Activated naive CD4-positive, alpha-beta T cell treated with anti-CD3 and anti-CD28 coated beads for 36 hours (primary cell): Measurements from ENCODE around the gene PTPRN2. TPM values are rescaled to one million over a fixed set of nuclear protein-coding genes. Genes with fewer than 3 reads are reported as not detected.

Experiments
- CTCF ChIA-PET: fragments of 350-600 bp; sonication (Branson Sonifier 250); formaldehyde crosslinking; loops from one replicate; lab custom pipeline; 2021; ENCODE audit warnings: antibody characterized with exemption; lab: Charles Lee
- DNase-seq: peaks from one replicate; pipeline ENCODE4 v3.0.0-alpha.2; 2020
- H3K27ac Mint-ChIP-seq: one replicate; pipeline ENCODE4 v1.8.0; 2021; ENCODE audit warnings: mild to moderate bottlenecking, mixed read lengths
- H3K27me3 Mint-ChIP-seq: one replicate; pipeline ENCODE4 v1.8.0; 2021; ENCODE audit warnings: low read depth, mixed read lengths
- H3K36me3 Mint-ChIP-seq: one replicate; pipeline ENCODE4 v1.8.0; 2021; ENCODE audit warnings: low read depth, mixed read lengths
- H3K4me1 Mint-ChIP-seq: one replicate; pipeline ENCODE4 v1.8.0; 2021; ENCODE audit warnings: low read depth, mixed read lengths
- H3K4me3 Mint-ChIP-seq: one replicate; pipeline ENCODE4 v1.8.0; 2021; ENCODE audit warnings: mild to moderate bottlenecking, moderate library complexity, mixed read lengths
- H3K9me3 Mint-ChIP-seq: one replicate; pipeline ENCODE4 v1.8.0; 2021; ENCODE audit warnings: mixed read lengths
- intact Hi-C: fragments of 100-400 bp; cut with micrococcal nuclease; formaldehyde crosslinking; loops from one replicate; pipeline ENCODE4 v1.15.1; 2023
- total RNA-seq, 2 experiments: library from RNA; stranded (reverse); gene quantifications; one replicate each; pipeline ENCODE4 v1.2.3, GENCODE V29; 2021

Gene PTPRN2
- total RNA-seq, 2 experiments from 2014 or later = 0.54 to 0.62 TPM

DNA sequence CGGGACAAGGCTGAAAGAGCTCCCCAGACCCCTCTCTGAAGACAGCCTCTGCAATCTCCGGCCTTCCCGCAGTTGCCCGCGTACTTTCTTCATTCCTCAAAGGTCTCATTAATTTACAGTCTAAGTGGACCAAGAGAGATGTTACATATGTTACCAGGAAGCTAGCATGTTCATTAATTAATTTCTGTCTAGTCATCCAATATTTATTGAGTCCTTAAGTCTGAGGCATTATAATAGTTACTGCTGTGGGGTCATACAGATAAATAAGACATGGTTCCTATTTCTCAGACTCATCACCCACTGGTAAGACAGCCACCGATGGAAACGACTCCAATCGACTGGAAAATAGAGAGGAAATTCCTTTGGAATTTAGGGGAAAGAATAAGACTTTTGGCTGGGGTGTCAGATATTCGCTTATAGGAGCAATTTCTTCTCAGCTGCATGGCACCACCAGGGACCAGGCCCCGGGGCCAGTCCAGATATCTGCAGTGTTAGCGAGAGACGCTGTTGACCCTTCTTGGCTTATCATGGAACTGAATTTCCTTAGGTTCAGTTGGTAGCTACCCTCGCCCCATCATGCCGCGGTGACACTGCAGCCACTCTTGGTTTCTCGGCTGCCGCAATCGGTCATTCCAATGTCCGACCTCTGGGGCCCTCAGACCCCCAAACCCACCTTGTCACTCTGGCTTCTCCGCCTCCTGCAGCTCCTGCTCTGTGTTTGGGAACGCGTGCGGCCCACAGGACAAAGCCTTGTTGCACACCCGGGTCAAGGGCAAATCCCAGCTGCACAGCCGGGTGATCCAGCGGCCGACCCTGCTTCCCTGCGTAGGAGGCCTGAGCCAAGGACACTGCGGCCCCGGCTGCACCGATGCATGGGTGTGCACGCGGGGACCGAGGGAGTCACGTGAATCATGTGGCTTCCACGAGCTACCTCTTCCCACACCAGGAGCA lies 867.6 kb downstream of the PTPRN2 start:
- H3K36me3 Mint-ChIP-seq = no peaks in the 10 kb centered on the region
- CTCF ChIA-PET = no interaction called here
- no peaks in the 10 kb centered on the region for H3K9me3 Mint-ChIP-seq
- no peaks in the 10 kb centered on the region for H3K4me1 Mint-ChIP-seq
- peaks cover 4% of the 10 kb centered on the region for H3K27me3 Mint-ChIP-seq
- intact Hi-C loops = no loop called here
- DNase-seq = no peak
- no peak overlapping the region for H3K27ac Mint-ChIP-seq
- no peak overlapping the region for H3K4me3 Mint-ChIP-seq

DNA sequence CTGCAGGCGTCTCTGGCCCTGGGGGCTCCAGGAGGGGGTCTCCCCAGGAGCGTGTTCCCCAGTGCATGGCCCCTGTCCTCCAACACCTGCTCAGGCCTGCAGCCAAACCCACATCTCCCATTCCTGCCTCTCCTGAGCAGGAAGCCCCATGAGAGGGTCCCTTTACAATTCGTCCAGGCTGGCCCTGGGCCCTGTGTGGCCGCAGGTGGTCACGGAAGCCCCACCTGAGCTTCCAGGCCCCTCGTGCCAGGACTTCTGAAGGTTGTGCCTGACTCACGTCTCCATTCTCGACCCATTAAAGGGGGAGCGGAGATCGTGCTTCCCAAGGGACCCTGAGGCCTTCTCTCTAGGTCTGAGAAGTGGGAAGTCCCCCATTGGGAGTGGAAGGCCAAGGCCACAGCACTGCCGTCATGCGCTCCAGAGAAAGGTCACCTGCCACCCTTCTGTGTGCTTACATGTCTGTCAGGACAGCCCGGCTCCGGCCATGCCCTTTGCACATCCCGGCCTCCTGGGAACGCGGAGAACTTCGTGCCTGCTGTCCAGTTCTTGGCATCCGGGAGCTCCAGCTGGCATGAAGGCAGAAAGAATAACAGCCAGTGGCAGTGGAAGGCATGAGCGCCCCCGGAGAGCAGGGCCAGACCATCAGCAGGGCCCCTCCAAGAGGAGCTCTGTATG lies 868.5 kb downstream of the PTPRN2 start:
- Mint-ChIP-seq H3K27ac (no peak overlapping the region), H3K4me3 (no peak overlapping the region), H3K27me3 (peaks cover 4% of the 10 kb centered on the region), H3K4me1 (no peaks in the 10 kb centered on the region), H3K9me3 (no peaks in the 10 kb centered on the region), H3K36me3 (no peaks in the 10 kb centered on the region)
- DNase-seq = no peak
- CTCF ChIA-PET = no interaction called here
- intact Hi-C loops = no loop called here

DNA sequence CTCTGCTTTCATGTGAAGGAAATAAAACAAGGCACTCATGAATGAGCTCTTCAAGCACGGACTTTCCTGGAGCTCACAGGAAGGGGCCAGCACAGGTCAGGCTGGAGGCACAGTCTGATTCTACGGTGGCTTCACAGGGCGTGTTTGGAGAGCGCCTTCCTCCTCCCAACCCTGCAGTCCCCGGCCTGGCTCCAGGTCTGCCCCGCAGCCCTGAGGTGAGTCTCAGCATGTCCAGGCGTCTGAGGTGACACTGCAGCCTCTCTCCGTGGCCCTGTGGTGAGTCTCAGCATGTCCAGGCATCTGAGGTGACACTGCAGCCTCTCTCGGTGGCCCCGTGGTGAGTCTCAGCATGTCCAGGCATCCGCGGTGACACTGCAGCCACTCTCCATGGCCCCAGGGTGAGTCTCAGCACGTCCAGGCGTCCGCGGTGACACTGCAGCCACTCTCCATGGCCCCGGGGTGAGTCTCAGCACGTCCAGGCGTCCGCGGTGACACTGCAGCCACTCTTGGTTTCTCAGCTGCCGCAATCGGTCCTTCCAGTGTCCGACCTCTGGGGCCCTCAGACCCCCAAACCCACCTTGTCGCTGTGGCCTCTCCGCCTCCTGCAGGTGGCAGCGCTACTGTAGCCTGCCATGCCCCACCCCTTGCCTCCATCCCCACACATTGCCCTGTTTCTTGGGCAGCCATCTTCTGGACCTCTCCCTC lies 869.2 kb downstream of the PTPRN2 start:
- Mint-ChIP-seq H3K4me1 (no peaks in the 10 kb centered on the region), H3K36me3 (no peaks in the 10 kb centered on the region), H3K9me3 (no peaks in the 10 kb centered on the region), H3K27me3 (peaks cover 3% of the 10 kb centered on the region), H3K4me3 (no peak overlapping the region), H3K27ac (no peak overlapping the region)
- CTCF ChIA-PET = interaction anchor here (0.5 kb wide), 1 partner anchor 75 kb away, joined by 3 read pairs; no protein-coding TSS in a partner anchor
- DNase-seq = no peak
- intact Hi-C loops = no loop called here

DNA sequence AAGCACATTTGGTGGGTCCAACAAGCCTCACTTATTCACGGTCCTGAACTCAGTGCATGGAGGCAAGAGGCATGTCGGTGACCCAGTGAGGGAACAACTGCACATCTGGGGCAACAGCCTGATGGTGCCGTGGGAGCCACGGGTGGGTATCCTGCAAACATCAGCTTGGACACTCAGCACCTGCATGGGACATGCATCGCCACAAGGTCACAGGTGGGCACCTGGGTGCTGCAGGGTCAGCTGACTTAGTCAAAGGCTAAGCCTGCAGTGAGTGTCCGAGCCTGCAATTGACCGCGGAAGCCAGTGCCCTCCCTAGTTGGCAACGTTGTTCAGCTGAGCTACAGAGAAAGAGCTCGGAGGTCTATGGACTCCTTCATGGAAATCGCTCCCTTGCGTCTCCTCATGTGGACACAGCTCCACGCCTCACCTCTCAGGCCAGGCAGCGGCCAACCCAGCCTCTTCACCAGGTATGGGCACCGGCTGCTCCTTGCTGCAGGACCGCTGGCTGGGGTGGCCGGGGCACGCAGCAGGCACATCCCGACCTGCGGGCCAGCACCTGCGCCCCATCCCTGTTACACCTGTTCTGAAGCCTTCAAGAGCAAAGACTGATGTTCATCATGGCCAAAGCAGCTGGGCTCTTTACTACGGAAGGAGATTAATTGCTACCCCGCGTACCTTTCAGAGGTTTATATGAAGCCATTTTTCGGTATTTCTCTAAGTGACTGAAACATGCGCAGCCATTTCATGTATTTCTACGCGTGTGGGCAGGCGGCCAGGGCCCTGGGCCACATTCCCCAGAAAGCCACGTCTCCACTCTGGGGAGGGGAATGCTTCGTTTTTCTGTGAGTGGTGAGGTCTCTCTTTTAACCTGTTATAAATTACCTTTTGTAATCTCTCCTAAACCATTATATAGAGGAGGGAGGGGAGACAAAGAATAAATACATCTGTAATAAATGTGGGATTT lies 870.1 kb downstream of the PTPRN2 start:
- no peak for DNase-seq
- H3K4me1 Mint-ChIP-seq = no peaks in the 10 kb centered on the region
- no peak overlapping the region for H3K27ac Mint-ChIP-seq
- no peaks in the 10 kb centered on the region for H3K9me3 Mint-ChIP-seq
- H3K4me3 Mint-ChIP-seq = no peak overlapping the region
- intact Hi-C loops = no loop called here
- H3K27me3 Mint-ChIP-seq = no peaks in the 10 kb centered on the region
- no peaks in the 10 kb centered on the region for H3K36me3 Mint-ChIP-seq
- CTCF ChIA-PET = interaction anchor here (0.5 kb wide), 1 partner anchor 76 kb away, joined by 3 read pairs; no protein-coding TSS in a partner anchor

DNA sequence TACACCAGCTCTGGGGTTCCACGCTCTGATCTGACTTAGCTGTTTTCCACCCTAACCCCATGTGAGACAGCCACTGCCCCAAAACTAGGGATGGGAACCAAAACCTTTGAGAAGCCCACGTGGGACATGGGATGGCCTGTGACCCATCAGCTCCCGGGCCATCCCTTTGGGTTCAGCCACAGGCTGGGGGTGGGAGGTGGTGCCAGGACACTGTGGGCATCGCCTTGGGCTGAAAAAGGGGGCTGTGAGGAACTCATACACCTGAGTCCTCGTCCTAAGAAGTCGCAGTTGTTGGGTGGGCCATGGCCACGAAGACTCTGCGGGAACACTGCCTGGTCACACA lies 871.7 kb downstream of the PTPRN2 start:
- Mint-ChIP-seq H3K9me3 (no peaks in the 10 kb centered on the region), H3K4me1 (no peaks in the 10 kb centered on the region), H3K27ac (no peak overlapping the region), H3K36me3 (no peaks in the 10 kb centered on the region), H3K27me3 (no peaks in the 10 kb centered on the region), H3K4me3 (no peak overlapping the region)
- intact Hi-C loops = loop anchor here (1.0 kb wide), 1 partner anchor 283 kb away; no protein-coding TSS in a partner anchor
- CTCF ChIA-PET = no interaction called here
- DNase-seq = no peak

DNA sequence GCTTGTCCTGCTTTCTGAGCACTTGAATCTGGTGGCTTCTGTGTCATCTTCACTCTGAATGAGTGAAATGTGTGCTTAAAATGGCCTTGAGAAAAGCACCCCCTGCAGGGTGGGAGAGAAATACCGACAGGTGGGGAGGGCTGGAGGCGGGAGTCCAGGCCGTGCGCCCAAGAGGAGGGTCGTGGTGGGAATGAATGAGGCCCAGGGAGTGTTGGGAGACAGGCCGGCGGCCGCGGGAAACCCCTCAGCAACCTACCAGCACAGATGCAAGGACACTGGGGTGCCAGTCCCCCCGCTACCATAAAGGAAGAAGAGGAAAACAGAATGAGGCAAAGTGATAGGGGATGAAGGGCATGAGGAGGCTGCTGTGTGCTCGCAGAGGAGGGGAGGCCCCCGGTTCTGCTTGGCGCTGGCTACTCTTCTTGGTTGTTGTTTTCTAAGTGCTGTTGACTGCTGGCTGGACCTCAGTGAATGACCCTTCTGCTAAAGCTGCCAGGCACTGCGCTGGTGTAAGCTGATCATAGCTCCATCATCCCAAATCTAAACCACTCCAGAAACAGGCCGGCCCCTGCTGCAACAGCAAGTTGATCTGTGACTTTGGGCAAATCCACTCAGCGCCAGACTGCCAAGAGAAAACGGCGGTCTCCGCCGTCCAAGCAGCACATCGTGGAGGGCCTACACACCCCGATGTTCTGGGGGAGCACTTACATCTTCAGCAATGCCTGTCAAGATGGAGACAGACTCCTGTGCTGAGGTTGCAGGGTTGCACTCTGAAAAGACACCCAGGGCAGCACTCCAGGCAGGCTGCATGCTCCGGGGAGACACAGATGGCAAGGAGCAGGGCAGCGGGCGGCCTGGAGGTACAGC lies 872.3 kb downstream of the PTPRN2 start:
- no peak for DNase-seq
- intact Hi-C loops = loop anchor here (1.0 kb wide), 1 partner anchor 282 kb away; no protein-coding TSS in a partner anchor
- H3K9me3 Mint-ChIP-seq = no peaks in the 10 kb centered on the region
- H3K27me3 Mint-ChIP-seq = no peaks in the 10 kb centered on the region
- H3K4me3 Mint-ChIP-seq = no peak overlapping the region
- no peaks in the 10 kb centered on the region for H3K4me1 Mint-ChIP-seq
- CTCF ChIA-PET = interaction anchor here (0.7 kb wide), 1 partner anchor 299 kb away, joined by 6 read pairs; no protein-coding TSS in a partner anchor
- no peaks in the 10 kb centered on the region for H3K36me3 Mint-ChIP-seq
- no peak overlapping the region for H3K27ac Mint-ChIP-seq

DNA sequence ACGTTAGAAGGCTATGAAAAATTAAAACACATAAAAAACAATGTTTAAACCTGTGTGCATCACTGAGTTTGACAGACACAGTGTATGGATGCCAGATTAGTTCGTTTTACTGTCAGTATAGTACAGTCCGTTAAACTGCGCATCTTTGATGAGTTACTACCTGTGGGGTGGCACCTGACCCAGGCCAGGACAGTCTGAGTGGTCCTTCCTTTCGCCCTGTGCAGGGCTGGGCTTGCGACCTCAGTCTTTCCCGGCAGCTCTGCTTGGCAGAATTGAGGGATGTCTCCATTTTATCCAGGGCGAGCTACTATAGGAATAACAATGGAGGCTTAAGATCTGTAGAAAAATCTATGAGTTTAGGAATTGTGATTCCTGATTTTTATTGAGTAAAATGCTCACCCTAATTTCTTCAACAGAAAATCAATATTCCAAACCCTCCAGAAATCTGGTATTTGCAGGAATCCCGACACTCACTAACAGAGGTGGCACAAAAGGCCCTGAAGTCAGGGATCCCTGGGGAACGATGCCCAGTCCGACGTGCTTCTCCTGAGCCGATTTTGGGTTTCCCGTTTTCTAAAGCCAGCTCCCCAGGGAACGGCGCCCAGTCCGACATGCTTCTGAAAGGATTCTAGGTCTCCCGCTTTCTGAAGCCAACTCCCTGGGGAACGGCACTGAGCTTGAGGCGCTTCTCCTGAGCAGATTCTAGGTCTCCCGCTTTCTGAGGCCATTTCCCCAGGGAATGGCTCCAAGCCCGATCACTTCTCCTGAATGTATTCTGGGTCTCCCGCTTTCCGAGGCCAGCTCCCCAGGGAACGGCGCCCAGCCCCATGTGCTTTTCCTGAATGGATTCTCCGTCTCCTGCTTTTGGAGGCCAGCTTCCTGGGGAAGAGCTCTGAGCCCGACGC lies 873.2 kb downstream of the PTPRN2 start:
- H3K36me3 Mint-ChIP-seq = no peaks in the 10 kb centered on the region
- intact Hi-C loops = loop anchor here (1.0 kb wide), 1 partner anchor 281 kb away; no protein-coding TSS in a partner anchor
- no peaks in the 10 kb centered on the region for H3K4me1 Mint-ChIP-seq
- no peak for DNase-seq
- no peaks in the 10 kb centered on the region for H3K9me3 Mint-ChIP-seq
- CTCF ChIA-PET = interaction anchor here (0.7 kb wide), 1 partner anchor 300 kb away, joined by 6 read pairs; no protein-coding TSS in a partner anchor
- no peaks in the 10 kb centered on the region for H3K27me3 Mint-ChIP-seq
- no peak overlapping the region for H3K4me3 Mint-ChIP-seq
- no peak overlapping the region for H3K27ac Mint-ChIP-seq

DNA sequence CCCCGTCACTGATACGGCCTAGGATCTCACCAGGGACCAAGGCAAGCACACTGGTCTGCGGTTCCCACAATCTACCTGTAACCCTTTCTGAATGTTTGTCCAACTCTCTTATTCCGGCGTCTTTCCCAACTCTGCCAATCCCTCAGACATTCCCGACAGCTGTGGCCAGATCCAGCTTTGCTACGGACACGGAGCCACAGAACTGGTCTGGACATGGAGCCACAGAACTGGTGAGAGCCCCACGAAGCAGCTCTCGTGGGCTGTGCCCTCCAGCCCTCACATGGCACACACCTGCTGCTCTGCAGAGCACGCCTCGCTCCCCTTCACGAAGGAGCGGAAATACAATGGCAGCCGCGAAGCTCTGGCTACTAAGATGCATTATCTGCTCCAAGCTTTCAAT lies 874.0 kb downstream of the PTPRN2 start:
- intact Hi-C loops = no loop called here
- CTCF ChIA-PET = no interaction called here
- no peak for DNase-seq
- no peaks in the 10 kb centered on the region for H3K36me3 Mint-ChIP-seq
- H3K4me1 Mint-ChIP-seq = no peaks in the 10 kb centered on the region
- no peak overlapping the region for H3K4me3 Mint-ChIP-seq
- H3K27ac Mint-ChIP-seq = no peak overlapping the region
- H3K9me3 Mint-ChIP-seq = no peaks in the 10 kb centered on the region
- peaks cover 1% of the 10 kb centered on the region for H3K27me3 Mint-ChIP-seq

DNA sequence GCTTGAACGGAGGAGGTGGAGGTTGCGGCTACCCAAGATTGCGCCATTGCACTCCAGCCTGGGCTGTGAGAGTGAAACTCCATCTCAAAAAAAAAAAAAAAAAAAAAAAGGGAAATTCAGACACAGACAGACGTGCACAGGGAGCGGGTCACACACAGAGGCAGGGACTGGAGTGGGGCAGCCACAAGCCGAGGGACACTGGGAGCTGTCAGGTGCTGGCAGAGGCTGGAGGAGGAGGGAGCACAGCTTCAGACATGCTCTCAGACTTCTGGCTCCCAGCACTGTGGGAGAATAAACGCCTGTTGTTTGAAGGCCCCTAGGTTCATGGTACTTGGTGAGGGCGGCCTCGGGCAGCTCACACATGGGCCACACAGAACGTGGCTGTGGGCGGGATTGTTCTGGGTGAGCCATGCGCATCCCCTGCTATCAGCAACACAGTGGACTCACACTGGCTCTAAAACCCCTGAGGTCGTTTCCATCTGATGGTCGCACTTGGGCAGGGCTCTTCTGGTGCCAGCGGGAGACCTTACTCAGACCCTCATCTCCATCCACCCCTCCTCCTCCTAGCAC lies 874.9 kb downstream of the PTPRN2 start:
- Mint-ChIP-seq H3K4me1 (no peaks in the 10 kb centered on the region), H3K4me3 (no peak overlapping the region), H3K9me3 (no peaks in the 10 kb centered on the region), H3K36me3 (no peaks in the 10 kb centered on the region), H3K27me3 (peaks cover 1% of the 10 kb centered on the region), H3K27ac (no peak overlapping the region)
- DNase-seq = no peak
- intact Hi-C loops = no loop called here
- CTCF ChIA-PET = no interaction called here

DNA sequence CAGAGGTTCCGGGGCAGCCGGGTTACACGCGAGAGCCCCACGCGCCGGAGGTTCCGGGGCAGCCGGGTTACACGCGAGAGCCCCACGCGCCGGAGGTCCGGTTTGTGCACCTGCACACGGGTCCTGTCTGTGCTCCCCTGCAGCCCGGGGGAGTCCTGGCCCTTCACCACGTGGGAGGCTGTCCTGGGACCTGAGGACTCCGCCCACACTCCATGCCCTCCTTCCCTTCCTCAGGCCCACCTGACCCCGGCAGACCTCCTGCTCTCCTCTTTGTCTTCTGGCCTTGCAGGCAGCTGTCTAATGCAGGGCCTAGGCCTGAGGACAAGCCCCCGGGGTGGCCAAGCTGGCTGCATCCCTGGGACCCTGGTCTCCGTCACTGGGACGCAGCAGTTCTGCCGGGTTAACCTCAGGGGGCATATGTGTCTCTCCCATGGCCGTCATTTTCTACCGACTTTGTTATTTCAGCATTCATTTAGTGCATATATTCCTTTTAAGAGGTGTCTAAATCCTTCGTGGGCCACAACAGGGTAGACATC lies 876.2 kb downstream of the PTPRN2 start:
- intact Hi-C loops = no loop called here
- H3K27ac Mint-ChIP-seq = no peak overlapping the region
- no peaks in the 10 kb centered on the region for H3K4me1 Mint-ChIP-seq
- H3K27me3 Mint-ChIP-seq = peaks cover 7% of the 10 kb centered on the region
- no peak overlapping the region for H3K4me3 Mint-ChIP-seq
- DNase-seq = no peak
- no peaks in the 10 kb centered on the region for H3K36me3 Mint-ChIP-seq
- CTCF ChIA-PET = no interaction called here
- H3K9me3 Mint-ChIP-seq = no peaks in the 10 kb centered on the region
